ENCODE data around the gene KRTAP12-1. TPM values are rescaled to one million over a fixed set of nuclear protein-coding genes. Genes with fewer than 3 reads are reported as not detected.

Gene KRTAP12-1
- total RNA-seq, 6 donors from 2014 or later = not detected

DNA sequence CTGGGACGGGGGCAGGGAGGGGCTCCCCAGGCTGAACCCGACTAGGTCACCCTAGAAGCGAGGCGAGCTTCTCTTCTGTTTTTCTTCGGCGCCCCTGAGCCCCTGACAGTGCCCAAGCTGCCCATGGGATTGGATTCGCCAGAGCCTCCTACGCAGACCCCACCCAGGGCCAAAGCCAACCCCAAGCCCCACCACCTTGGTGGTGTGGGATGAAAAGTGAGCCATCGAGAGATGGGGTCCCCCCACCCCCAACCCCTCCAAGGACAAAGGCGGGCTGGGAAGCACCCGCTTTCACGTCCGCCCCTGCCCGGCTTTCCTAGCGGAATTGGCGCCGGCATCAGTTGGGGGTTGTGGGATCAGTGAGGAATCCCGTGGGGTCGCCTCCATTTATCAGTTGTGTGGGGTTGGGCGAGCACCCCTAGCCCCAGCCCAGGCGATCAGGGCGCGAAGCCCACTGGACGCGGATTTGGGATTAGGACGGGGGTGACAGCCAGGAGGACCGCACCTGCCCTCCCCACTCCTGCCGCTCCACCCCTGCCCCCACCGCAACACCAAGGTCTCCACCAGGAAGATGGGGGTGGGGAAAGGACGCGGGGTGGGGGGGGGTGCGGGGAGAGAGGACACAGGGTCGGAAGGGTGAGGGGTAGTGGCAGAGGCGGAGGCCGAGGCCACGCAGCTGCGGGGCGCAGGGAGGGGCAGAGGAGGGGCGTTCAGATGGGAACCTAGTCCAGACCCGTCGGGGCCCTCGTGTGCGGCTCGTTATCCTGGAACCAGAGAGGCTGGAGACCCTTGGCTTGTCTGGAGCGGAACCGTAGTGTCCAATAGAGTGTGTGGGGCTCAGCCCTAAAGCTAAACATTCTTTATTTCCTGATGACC lies 25.0 kb upstream of the KRTAP12-1 start:
- DNase-seq = peak in 1 of 2 donors; percentile 42
- Histone ChIP-seq H3K27me3 (peaks cover 0 to 60% (median 29%) of the 10 kb centered on the region in 4 donors), H3K9me3 (peaks cover 0 to 7% (median 0%) of the 10 kb centered on the region in 4 donors), H3K4me1 (peaks cover 0 to 41% (median 14%) of the 10 kb centered on the region in 4 donors), H3K4me3 (no peak overlapping the region), H3K36me3 (no peaks in the 10 kb centered on the region), H3K27ac (no peak overlapping the region)
- WGBS, 2 donors = 14 to 19% methylated on average over 6 to 39 of the region's 46 CpGs
- ATAC-seq (ENCODE audit: low FRiP score in 2 of 2) = no peak
- TF ChIP-seq POLR2AphosphoS5 (IDR thresholded peaks at IDR 0.05) (no peak), EP300 (IDR thresholded peaks at IDR 0.05) (no peak), POLR2A (IDR thresholded peaks at IDR 0.05) (no peak)
- TF ChIP-seq, protein P1, sequence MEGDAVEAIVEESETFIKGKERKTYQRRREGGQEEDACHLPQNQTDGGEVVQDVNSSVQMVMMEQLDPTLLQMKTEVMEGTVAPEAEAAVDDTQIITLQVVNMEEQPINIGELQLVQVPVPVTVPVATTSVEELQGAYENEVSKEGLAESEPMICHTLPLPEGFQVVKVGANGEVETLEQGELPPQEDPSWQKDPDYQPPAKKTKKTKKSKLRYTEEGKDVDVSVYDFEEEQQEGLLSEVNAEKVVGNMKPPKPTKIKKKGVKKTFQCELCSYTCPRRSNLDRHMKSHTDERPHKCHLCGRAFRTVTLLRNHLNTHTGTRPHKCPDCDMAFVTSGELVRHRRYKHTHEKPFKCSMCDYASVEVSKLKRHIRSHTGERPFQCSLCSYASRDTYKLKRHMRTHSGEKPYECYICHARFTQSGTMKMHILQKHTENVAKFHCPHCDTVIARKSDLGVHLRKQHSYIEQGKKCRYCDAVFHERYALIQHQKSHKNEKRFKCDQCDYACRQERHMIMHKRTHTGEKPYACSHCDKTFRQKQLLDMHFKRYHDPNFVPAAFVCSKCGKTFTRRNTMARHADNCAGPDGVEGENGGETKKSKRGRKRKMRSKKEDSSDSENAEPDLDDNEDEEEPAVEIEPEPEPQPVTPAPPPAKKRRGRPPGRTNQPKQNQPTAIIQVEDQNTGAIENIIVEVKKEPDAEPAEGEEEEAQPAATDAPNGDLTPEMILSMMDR (IDR thresholded peaks at IDR 0.05) = no peak

DNA sequence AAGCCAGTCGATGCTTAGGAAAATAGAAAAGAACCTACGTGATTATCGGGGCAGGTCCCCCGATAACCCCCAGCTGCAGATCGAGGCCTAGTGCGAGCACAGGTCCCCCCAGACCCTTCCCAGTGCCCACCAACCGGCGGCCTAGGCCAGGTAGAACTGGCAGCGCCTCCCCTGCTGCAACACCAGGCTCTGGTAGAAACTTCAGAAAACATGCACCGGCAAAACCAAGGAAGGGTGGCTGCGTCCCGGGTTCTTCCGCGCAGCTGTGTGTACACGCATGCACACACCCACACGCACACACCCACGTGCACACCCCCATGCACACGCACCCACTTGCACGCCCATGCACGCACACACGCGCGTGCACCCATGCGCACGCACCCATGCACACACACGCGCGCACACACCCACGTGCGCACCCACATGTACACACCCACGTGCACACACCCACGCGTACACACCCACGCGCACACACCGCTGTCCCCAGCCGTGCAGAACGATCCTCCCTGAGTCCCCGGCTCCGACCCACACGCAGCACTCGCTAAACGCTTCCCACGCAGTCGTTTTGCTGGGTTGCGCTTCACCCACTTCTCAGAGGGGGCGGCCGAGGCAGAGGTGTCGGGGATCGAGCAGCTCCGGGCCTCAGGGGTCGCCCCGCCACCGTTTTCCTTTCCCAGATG lies 24.2 kb upstream of the KRTAP12-1 start:
- TF ChIP-seq POLR2AphosphoS5 (IDR thresholded peaks at IDR 0.05) = no peak
- DNase-seq (peak in 1 of 2 donors; percentile 58), ATAC-seq (ENCODE audit: low FRiP score in 2 of 2) (no peak)
- Histone ChIP-seq H3K36me3 (no peaks in the 10 kb centered on the region), H3K27me3 (peaks cover 0 to 53% (median 25%) of the 10 kb centered on the region in 4 donors), H3K4me1 (peaks cover 0 to 33% (median 11%) of the 10 kb centered on the region in 4 donors), H3K27ac (no peak overlapping the region), H3K4me3 (no peak overlapping the region), H3K9me3 (peaks cover 0 to 7% (median 0%) of the 10 kb centered on the region in 4 donors)
- 20 to 26% methylated on average over 20 to 50 of the region's 54 CpGs for WGBS, 2 donors

DNA sequence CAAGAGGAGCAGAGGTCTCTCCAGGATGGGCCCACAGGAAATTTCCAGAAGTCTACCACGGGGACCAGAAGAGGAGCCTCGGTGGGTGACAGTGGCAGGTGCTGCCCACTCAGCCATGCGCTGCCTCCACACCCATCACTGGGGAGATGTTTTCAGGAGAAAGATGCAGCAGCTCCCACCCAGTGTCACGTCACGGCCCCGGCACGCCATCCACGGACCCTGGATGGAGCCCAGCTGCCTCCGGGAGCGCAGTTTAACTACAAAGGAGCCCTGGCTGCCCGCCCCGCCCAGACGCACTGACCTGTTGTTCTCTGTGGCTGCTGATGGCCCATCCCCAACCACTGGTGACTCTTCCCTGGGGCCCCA lies 22.7 kb upstream of the KRTAP12-1 start:
- no peak overlapping the region for H3K27ac ChIP-seq
- H3K36me3 ChIP-seq = no peaks in the 10 kb centered on the region
- H3K27me3 ChIP-seq = peaks cover 0 to 46% (median 19%) of the 10 kb centered on the region in 4 donors
- H3K4me1 ChIP-seq = peaks cover 0 to 18% (median 4%) of the 10 kb centered on the region in 4 donors
- H3K9me3 ChIP-seq = peaks cover 0 to 7% (median 0%) of the 10 kb centered on the region in 4 donors
- no peak for TF ChIP-seq EP300 (IDR thresholded peaks at IDR 0.05)
- TF ChIP-seq, protein P1 (IDR thresholded peaks at IDR 0.05) = no peak
- TF ChIP-seq POLR2A (IDR thresholded peaks at IDR 0.05) = no peak
- no peak for TF ChIP-seq POLR2AphosphoS5 (IDR thresholded peaks at IDR 0.05)
- WGBS, 2 donors = 47% methylated on average over 13 of the region's 13 CpGs; no CpG with 5 or more reads in 1 of the 2 donors
- no peak for ATAC-seq (ENCODE audit: low FRiP score in 2 of 2)
- no peak overlapping the region for H3K4me3 ChIP-seq
- DNase-seq = peak in 1 of 2 donors; percentile 59

DNA sequence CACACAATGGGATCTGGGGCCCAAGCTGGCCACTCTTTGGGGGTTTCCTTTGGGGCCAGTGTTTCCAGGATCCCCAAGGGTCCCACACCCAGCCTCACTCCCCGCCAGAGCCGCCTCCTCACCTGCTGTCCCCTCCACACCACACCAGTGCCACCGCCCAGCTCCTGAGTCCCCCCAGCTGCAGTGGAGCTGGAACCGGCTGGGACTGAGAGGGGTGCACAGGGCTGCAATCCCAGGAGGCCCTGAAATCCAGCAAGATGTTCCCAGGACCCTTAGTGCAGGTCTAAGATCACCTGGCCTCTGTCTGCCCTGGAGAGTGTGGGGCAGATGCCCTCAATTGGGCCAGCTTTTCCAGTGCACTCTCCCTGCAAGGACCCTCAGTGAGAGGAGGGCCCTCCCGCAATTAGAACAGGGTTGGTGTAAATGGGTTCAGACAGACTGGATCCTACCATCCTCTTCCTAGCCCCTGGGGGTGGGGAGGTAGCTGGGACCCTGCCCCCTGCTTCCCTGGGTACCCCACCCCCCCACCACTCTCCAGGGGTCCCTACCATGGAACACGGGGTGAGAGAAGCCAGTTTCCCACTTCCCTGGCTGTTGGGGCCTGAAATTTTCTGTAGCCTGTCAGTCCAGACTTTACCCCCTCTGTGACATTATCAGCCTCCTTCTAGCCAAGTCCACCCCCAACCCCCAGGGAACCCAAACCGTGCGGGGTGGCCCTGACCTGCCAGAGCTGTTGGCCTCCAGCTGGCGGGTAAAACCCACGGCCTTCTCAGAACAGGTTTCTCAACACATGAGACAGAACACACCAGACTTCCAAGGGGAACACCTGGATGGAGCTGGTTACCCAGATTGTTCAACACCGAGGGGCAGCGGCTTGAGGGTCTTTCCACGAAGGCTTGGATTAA lies 22.0 kb upstream of the KRTAP12-1 start:
- ATAC-seq (ENCODE audit: low FRiP score in 2 of 2) = no peak
- 26 to 62% methylated on average over 9 to 13 of the region's 13 CpGs for WGBS, 2 donors
- H3K4me1 ChIP-seq = peaks cover 0 to 11% (median 0%) of the 10 kb centered on the region in 4 donors
- H3K27ac ChIP-seq = no peak overlapping the region
- no peak for TF ChIP-seq EP300 (IDR thresholded peaks at IDR 0.05)
- no peak for TF ChIP-seq POLR2AphosphoS5 (IDR thresholded peaks at IDR 0.05)
- TF ChIP-seq, protein P1 (IDR thresholded peaks at IDR 0.05) = no peak
- no peak for TF ChIP-seq POLR2A (IDR thresholded peaks at IDR 0.05)
- peaks cover 0 to 7% (median 0%) of the 10 kb centered on the region in 4 donors for H3K9me3 ChIP-seq
- no peak overlapping the region for H3K4me3 ChIP-seq
- DNase-seq = no peak
- peaks cover 0 to 39% (median 18%) of the 10 kb centered on the region in 4 donors for H3K27me3 ChIP-seq
- no peaks in the 10 kb centered on the region for H3K36me3 ChIP-seq

Measured in upper lobe of left lung (tissue), 6 donors.